HG03469 (cell line): Measurements from ENCODE around the gene LRPAP1.
"Not testable (repeated sequence)": the region's sequence is repeated elsewhere in the genome, so short reads cannot be mapped to it uniquely, and the experiment has no call there.

Source experiments
- ATAC-seq: cut with Tn5 transposase; IDR thresholded peaks from one replicate; pipeline ENCODE4 v1.9.1; 2021; ENCODE audit warnings: mild to moderate bottlenecking, moderate library complexity, moderate number of reproducible peaks; ENCODE audit not compliant: unreplicated experiment

Gene LRPAP1

DNA sequence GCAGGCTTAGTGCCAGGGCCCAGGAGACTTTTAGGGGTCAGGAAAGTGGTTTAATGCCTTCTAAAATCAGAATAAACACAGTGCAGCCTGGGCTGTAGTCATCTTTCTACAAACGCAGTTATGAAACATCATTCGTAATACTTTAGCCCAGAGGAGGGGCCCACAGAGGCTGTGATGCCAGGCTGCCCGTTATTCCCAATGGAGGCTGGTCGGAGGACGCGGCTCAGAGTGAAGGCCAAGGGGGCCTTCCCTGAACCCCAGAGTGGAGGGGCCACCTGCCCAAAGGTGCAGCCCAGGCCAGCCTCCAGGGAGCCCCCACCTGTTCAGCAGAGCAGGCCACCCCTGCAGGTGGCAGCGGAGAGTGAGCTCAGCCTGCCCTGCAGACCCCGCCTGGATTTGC is 29.9 kb upstream of the LRPAP1 start:
- ATAC-seq, result not testable (repeated sequence)

DNA sequence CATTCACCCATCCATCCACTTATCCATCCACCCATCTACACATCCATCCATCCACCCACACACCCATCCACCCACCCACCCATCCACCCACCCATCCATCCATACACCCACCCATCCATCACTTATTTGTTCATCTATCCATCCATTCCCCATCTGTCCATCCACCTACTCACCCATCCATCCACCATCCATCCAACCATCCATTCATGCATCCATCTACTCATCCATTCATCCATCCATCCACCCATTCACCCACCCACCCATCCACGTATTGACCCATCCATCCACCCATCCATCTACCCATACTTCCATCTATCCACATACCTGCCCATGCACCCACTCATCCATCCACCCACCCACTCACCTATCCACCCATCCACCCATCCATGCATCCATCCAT is 28.2 kb upstream of the LRPAP1 start:
- not testable (repeated sequence) for ATAC-seq

DNA sequence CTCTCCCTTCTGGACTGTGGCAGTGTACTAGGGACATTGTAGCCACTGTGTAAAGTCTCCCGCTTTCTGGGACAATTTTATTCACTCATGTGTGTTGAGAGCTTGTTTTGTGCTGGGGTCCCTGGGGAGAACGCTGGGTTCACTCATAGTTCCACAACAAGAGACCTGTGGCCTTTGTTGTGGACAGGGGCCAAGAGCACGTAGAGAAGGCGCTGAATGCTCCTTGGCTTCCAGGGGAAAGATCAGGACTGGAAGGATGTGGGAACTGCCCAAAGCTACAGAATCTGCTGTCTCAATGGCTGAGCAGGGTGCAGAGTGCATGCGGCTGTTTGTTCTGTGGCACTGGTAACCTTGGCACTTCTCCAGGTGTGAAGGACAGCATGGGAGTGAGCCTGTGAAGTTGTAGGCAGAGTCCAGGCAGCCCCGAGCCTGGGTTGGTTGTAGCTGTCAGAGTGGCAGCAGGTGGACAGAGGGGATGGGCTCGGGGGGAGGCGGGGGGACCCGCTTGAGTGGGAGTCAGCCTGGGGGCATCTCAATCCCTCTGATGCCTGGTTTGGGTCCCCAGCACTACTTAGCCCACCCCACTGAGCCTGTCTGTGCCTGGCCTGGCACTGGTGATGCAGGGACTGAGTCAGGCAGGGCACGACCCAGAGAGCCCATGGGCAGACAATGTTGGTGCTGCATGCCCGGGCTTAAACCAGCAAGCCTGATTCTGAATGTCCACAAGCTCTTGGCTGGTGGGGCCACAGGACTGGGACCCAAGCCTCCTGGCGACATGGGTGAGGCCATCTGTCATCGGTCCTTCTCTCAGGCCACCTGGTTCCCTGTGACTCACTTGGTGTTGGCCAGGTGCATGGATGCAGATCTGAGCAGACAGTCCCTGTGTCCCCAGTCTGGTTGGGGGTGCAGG is 27.4 kb upstream of the LRPAP1 start:
- ATAC-seq, result not testable (repeated sequence)

DNA sequence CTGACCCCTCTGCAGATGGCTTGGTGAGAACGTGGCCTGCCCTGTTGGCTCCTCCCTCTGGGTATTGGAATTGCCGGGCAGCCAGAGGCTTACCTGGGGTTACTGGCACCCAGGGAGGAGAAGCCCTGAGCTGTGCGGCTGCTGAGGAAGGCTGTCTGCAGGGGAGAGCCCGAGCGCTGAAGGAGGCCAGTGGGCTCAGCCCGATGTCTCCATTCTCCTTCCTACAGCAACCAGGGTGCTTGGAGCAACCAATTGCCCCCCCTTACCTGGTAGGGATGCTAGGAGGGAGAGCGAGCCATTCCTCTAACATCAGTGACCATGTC is 26.3 kb upstream of the LRPAP1 start:
- ATAC-seq, result not testable (repeated sequence)

DNA sequence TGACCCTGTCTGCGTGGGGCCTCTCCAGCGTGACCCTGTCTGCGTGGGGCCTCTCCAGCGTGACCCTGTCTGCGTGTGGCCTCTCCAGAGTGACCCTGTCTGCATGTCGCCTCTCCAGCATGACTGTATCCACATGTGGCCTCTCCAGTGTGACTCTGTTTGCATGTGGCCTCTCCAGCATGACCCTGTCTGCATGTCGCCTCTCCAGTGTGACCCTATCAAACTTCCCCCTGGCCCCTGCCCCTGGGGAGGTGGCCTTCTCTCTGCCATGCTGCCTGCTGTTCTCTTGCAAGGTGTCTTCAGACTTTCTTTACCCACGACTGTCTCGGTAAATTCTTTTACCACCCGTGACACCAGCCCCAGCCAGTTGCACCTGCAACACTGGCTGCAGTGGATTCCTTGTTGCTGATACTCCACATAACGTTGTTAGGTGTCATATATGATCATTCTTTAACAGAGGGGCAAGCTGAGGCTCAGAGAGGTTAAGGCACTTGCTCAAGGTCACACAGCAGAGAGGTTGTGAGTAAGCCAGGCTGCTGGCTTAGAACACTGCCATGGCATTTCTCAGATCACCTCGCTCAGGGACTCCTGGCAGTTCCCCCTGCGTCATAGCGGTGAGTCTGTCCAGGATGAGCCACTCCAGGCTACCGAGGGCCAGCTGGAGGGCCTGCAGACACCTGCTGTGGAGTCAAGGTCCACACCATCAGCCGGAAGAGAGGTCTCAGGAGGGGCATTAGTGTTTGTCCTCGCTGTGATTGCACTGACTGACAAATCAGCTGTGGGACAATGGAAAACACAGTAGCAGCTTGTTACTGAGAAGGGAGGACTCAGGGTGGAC is 25.7 kb upstream of the LRPAP1 start:
- ATAC-seq, result not testable (repeated sequence)

DNA sequence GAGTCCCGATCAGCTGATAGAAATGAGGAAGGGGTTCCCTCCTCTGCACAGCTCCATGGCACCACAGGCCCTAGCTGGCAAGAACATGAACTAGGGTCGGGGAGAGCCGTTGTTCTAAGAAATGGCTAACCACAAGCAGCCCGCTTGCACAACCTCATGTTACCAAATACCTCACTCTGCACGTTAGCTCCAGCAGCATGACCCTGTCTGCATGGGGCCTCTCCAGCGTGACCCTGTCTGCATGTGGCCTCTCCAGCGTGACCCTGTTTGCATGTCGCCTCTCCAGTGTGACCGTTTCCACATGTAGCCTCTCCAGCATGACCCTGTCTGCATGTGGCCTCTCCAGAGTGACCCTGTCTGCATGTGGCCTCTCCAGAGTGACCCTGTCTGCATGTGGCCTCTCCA is 24.9 kb upstream of the LRPAP1 start:
- not testable (repeated sequence) for ATAC-seq

DNA sequence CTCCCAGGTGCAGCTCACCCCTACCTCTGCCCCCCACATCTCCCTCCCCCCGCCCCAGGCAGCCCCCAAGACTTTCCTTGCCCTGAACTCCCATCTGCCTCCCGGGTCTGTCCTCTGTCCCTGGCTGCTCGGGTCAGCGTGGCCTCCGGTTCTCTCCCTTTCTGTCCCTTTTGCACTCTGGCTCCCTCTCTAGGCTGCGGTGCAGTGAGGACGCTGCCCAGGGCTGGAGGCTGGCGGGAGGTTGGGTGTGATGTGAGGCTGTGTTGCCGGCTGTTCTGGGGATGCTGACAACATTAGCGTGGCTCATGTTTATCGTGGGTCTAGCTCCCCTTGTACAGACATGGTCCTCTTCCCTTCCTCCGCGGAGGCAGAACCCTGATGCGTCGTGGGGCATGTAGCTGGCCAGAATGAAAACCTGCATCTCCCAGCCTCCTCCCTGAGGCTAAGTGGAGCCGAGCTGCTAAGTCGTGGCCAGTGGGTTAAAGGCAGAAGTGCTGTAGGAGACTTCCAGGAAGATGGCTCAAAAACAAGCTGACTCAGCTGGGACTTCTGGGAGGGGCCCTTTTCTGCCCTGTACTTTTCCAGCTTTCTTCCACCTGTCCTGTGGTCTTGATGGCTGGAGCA is 24.1 kb upstream of the LRPAP1 start:
- ATAC-seq, result not testable (repeated sequence)

DNA sequence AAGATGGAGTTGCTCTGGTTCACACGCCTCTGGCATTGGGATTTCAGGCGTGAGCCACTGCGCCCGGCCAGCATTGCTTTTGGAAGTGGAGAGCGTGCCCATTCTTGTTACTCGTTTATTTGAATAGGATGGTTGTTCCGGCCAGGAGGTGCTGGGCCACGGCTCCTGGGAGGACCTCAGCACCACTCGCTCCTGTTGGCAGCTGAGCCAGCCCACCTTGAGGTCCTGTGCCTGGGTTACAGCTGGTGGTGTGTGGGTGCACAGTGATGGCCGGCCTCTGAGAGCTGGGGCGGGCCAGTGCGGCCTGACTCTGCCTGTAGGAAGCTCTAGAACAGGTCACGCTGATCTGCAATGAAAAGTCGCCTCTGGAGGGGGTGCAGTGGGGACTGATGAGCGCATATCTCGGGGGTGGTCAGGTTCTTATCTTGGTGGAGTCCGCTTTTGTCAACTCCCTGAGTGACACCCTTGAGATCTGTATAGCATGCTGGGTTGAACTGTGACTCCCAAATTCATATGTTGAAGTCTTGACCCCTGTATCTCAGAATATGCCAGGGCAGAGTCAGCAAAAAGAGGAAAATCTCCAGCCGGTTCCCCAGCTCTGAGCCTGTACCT is 23.3 kb upstream of the LRPAP1 start:
- not testable (repeated sequence) for ATAC-seq

DNA sequence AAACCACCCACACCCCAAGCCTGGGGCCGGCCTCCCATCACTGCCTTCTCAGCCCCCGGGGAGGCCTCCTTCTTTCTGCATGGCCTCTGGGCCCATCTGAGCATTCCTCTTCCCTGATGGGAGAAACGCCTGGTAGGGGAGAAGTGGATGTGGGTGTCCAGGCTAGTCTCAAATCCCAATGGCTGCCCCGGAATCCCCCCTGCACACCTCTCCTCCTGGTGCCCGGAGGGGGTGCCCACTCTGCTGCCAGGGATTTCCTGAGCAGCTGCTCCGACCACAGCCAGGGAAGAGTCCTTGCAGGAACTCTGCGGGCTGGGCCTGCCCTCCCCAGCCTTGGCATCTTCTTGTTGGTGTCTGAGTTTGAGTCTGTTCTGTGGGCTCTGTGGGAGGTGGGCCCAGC is 19.1 kb upstream of the LRPAP1 start:
- ATAC-seq, result not testable (repeated sequence)

DNA sequence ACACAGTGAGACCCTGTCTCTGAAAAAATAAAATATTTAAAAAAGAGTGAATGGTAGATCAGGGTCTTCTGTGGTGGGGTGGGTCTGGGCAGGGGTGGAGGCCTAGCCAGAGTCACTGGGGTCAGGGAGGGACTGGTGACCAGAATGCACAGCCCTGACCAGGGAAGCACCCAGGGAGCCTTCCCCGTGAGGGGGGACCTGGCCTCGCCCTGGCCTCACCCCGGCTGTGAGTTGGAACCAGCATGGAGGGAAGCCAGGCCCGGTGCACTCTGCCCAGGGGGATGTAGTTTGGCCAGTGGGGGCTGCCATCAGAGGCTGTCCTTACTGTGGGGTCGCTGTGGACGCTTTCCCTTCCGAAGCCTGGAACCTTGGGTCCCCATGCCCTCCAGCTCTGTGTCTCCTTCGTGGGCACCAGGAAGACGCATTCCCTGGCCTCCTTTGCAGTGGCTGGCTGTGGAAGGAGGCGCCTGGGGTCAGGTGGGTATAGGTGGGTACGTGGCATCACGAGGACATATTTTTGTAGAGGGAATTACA is 18.6 kb upstream of the LRPAP1 start:
- ATAC-seq, result not testable (repeated sequence)

DNA sequence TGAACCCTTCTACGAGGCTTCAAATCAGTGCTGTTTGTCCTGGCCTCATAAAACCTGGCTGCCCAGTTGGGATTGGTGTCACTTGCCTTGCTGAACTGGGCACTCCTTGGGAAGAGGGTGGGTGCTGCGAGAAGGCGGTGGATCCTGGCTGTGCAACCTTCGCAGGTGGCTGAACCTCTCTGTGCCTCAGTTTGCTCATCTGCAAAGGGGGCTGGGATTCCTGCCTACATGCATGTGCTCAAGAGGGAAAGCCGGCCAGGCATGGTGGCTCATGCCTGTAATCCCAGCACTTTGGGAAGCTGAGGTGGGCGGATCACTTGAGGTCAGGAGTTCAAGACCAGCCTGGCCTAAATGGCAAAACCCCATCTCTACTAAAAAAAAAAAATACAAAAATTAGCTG is 17.8 kb upstream of the LRPAP1 start:
- ATAC-seq, result not testable (repeated sequence)

DNA sequence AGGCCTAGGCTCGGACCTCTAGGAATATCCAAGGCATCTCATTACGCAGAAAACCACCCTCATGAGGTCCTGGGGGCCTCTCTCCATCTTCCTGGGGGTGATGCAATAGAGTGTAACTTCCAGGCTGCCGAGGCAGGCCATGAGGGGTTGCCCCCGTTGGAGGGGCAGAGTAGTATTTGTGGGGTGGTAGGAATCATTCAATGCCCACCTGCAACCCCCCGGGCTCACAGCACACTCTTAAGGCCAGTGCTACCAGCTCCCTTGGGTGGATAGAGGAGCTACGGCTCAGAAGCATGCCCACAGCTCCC is 17.4 kb upstream of the LRPAP1 start:
- not testable (repeated sequence) for ATAC-seq

DNA sequence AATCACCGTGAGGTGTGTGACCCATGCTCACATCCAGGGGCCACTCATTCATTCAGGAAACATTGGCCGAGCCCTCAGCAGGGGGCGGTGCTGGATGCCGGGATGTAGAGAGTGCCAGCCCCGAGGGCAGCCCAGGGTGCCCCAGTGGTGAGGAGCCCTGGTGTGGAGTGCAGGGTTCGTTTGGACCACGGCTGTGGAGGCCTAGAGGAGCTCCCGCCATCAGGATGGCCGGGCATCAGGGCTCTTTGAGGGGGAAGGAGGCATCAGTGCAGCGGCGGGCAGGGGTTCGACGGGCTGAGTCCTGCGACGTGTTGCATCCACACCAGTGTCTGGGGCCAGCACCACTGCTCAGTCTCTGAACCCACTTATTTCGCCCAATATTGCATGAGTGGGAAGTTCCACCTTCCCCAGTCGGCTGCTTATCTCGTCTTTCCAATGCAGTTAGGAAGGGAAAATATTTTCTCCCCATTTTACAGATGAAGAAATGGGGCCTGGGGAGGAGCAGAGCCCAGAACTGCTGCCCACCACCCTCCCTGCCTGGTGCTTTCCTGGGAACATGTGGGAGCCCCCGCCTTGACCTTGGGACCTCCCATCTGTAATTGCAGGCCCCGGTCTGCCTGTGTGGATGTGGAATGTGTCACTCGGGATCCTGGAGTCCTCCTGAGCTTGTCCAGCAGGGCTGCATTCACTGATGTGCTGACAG is 16.9 kb upstream of the LRPAP1 start:
- not testable (repeated sequence) for ATAC-seq

DNA sequence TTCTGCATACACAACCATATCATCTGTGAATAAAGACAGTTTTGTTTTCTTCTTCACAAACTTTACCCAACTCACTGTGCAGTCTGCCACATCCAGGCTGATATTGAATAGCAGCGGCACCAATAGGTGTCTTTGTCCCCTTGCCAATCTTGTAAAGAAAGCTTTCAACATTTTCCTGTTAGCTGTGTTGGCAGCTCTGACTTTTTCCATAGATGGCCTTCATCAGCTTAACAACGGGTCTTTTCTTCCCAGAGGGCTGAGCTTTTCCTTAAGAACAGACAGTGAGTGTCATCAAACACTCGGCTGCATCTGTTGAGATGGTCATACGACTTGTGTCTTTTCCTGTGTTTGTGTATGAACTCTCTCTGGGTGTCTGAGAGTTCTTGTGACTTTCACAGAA is 14.5 kb upstream of the LRPAP1 start:
- ATAC-seq, result not testable (repeated sequence)

DNA sequence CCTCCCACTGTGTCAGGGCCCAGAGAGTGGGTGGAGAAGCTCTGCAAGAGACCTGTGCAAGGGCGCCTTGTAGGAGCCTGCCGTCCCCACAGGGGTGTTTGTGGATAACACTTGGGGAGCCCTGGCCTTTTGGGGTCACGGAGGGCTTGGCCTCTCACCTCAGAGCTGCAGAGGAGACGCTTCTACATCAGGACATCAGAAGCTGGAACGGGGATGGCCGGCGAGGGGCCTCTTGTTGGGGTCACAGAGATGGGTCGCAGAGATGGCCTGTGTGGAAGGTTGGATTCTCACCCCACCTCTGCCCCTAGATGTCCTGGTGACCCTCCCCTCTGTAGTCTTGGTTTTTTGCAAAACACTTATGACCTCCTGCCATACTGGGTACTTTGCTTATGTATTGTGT is 13.1 kb upstream of the LRPAP1 start:
- not testable (repeated sequence) for ATAC-seq

DNA sequence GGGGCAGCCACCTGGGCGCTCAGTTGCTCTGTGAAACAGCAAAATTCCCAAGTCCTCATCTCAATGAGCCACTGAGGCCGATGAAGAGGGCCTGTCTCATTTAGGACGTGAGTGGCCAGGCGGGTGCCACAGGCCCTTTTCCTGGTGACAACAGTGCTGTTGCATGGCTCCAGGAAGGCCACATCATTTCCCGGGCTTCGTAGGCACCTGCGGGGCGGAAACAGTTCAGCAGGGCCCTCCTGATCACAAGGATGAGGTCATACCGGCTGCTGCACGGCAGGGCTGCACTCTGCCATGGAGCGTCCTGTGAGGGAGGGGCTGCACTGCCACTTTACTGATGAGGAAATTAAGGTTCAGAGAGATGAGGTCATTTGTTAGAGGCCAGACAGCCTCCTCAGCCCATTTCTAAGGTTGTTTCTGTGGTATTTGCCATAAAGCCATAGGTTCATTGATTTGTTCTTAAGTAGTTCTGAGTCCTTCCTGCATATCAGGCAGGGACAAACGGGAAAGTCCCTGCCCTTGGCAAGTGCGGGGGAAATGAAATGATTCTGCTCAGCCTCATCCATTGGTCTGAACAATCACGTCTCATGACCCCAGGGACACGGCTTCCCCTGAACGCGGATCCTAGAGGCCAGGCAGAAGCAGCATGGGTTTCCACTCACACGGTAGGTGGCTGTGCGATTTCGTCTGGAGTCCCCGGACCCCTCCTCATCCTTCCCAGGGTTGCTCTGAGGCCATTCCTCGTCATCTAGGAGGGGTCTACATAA is 12.2 kb upstream of the LRPAP1 start:
- ATAC-seq, result not testable (repeated sequence)

DNA sequence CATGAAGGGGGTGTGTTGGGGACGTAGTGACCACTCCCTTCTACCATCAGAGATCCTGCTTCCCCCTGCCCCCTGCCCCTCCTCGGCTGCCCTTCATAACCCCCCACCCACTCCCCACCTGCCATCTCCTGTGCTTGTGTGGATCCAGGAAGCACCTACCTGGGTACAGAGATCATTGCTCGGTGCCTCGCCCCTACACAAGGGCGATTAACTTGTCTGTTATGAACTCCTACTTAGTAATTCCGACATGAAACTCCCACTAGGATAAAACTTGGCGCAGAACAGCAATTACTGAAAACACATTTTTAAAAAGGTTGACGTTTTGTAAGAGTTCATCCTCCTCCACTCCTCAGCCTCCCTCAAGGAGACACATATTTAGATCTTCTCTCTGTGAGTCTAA is 11.2 kb upstream of the LRPAP1 start:
- not testable (repeated sequence) for ATAC-seq

DNA sequence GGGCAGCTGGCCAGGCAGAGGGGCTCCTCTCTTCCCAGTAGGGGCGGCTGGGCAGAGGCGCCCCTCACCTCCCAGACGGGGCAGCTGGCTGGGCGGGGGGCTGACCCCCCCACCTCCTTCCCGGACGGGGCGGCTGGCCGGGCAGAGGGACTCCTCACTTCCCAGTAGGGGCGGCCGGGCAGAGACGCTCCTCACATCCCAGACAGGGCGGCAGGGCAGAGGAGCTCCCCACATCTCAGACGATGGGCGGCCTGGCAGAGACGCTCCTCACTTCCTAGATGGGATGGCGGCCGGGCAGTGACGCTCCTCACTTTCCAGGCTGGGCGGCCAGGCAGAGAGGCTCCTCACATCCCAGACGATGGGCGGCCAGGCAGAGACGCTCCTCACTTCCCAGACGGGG is 6.7 kb upstream of the LRPAP1 start:
- ATAC-seq, result not testable (repeated sequence)

DNA sequence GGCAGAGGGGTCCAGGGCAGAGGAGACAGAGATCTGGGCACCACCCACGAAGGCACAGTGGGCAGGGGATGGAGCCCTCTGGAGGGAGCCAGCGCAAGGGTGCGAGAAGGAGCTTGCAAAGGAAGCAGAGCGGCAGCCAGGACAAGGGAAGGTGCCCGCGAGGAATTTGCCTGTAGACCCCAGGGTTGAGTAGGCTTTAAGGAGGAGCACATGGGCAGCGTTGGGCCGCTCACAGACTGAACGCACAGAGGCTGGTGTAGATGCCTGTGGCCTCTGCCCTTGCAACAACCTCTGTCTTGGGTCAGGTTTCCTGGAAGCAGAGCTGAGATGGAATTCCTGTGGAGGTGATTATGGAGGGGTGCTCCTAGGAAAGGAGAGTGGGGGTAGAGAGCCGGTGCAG is 3.6 kb upstream of the LRPAP1 start:
- ATAC-seq, result not testable (repeated sequence)
